Lung (tissue), 16 donors: Measurements from ENCODE around the gene DKK3. TPM values are rescaled to one million over a fixed set of nuclear protein-coding genes. Genes with fewer than 3 reads are reported as not detected.
A peak's percentile ranks its signal among the peaks of the same experiment; 100 is the strongest.

Experiments
- ATAC-seq: fragments of 200-7000 bp; cut with Tn5 transposase; one replicate; pipeline ENCODE4 v1.9.1; 2020; ENCODE audit warnings: moderate number of reproducible peaks; ENCODE audit not compliant: insufficient read depth, low FRiP score
- DNase-seq, 3 donors: peaks; one replicate each; pipeline ENCODE4 v3.0.0-alpha.2; 2013 to 2017
- H3K27ac ChIP-seq, 2 donors: one replicate each; pipeline ENCODE4 v1.5.1; 2013; ENCODE audit warnings: mild to moderate bottlenecking in 2 of 2, moderate library complexity in 2 of 2, control low read depth in 1 of 2, inconsistent platforms in 1 of 2, low read depth in 1 of 2, low read length in 1 of 2
- H3K27me3 ChIP-seq, 3 donors: one replicate each; pipeline ENCODE4 v1.5.1; 2013; ENCODE audit warnings: low read length in 2 of 3; ENCODE audit not compliant: control insufficient read depth in 3 of 3, insufficient read depth in 3 of 3
- H3K36me3 ChIP-seq, 4 donors: one replicate each; pipeline ENCODE4 v1.5.1; 2013; ENCODE audit warnings: low read length in 4 of 4, mild to moderate bottlenecking in 1 of 4, moderate library complexity in 1 of 4; ENCODE audit not compliant: control insufficient read depth in 4 of 4, insufficient read depth in 4 of 4
- H3K4me1 ChIP-seq, 5 donors: one replicate each; pipeline ENCODE4 v1.5.1; 2013; ENCODE audit warnings: low read length in 5 of 5, mild to moderate bottlenecking in 2 of 5, moderate library complexity in 1 of 5; ENCODE audit not compliant: control insufficient read depth in 5 of 5, insufficient read depth in 5 of 5
- H3K4me3 ChIP-seq: one replicate; pipeline ENCODE4 v1.5.1; 2013; ENCODE audit warnings: mild to moderate bottlenecking, control low read depth, moderate library complexity
- H3K9ac ChIP-seq, 2 donors: one replicate each; pipeline ENCODE4 v1.5.1; 2013; ENCODE audit warnings: low read length in 2 of 2, control low read depth in 1 of 2; ENCODE audit not compliant: insufficient read depth in 1 of 2
- H3K9me3 ChIP-seq, 4 donors: one replicate each; pipeline ENCODE4 v1.5.1; 2013; ENCODE audit warnings: low read length in 3 of 4, mild to moderate bottlenecking in 1 of 4, moderate library complexity in 1 of 4; ENCODE audit not compliant: control insufficient read depth in 4 of 4, insufficient read depth in 3 of 4
- CTCF ChIP-seq: IDR thresholded peaks from 2 replicates; pipeline ENCODE4 v1.5.1; 2012; ENCODE audit warnings: mild to moderate bottlenecking; ENCODE audit errors: control extremely low read depth, extremely low read depth
- WGBS, 2 donors: extraction: QIAGEN DNeasy Blood & Tissue Kit; methylation state at CpG; one replicate each; pipeline ENCODE4 v1.1.7; 2013; 5-methylcytosine and 5-hydroxymethylcytosine counted together
- long read RNA-seq, 5 donors: transcript quantifications; one replicate each; lab custom pipeline, GENCODE V29; 2026
- polyA plus RNA-seq, 2 donors: library from polyadenylated mRNA; stranded (reverse); fragments of 200-250 nt; gene quantifications; one replicate each; pipeline ENCODE4 v1.2.1, GENCODE V29; 2013
- total RNA-seq, 2 donors: library from RNA; depleted of rRNA in 1 of 2; stranded (reverse); fragments of >200 nt in 1 of 2; gene quantifications; one replicate each; pipeline ENCODE4 v1.2.1, GENCODE V29; 2014 to 2021
- donor health status: control.
- donor health status: control.
- donor health status: Bipolar disorder and iron deficiency.
- donor health status: healthy.
- donor health status: DM: yes; HTN: yes; CAD: no.

The DKK3 gene
- total RNA-seq, result 100 to 1,000 TPM; 115 to 121 TPM
- 10 to 100 TPM; 45.3 to 74.4 TPM for polyA plus RNA-seq
- long read RNA-seq, donor 1, transcript DKK3-201 (8 exons, 2,636 nt), result major isoform, 23 of 62 reads
- long read RNA-seq, donor 1, transcript DKK3-215 (3 exons, 1,087 nt), result minor isoform, 7 of 62 reads
- long read RNA-seq, donor 1, partial matches to known transcripts, result 30 of 62 reads
- long read RNA-seq, donor 1, other reads (novel, unspliced or antisense), result 0 of 62 reads
- long read RNA-seq, donor 2, partial matches to known transcripts, result 6 of 11 reads
- long read RNA-seq, donor 2, other reads (novel, unspliced or antisense), result 0 of 11 reads
- long read RNA-seq, donor 3, transcript DKK3-201 (8 exons, 2,636 nt), result major isoform, 6 of 8 reads
- long read RNA-seq, donor 3, partial matches to known transcripts, result 0 of 8 reads
- long read RNA-seq, donor 3, other reads (novel, unspliced or antisense), result 0 of 8 reads
- long read RNA-seq, donor 4, partial matches to known transcripts, result 0 of 7 reads
- long read RNA-seq, donor 4, other reads (novel, unspliced or antisense), result 0 of 7 reads
- long read RNA-seq, donor 5, transcript DKK3-201 (8 exons, 2,636 nt), result minor isoform, 7 of 38 reads
- long read RNA-seq, donor 5, transcript DKK3-215 (3 exons, 1,087 nt), result major isoform, 12 of 38 reads
- long read RNA-seq, donor 5, partial matches to known transcripts, result 17 of 38 reads
- long read RNA-seq, donor 5, other reads (novel, unspliced or antisense), result 0 of 38 reads

- peak within 1 kb of the TSS in 1 of 2 donors; percentile 44 for H3K27ac ChIP-seq
- DNase-seq (peak; percentile 60 to 64 (median 60)), ATAC-seq (peak; percentile 19)
- peaks cover 0 to 10% (median 3%) of the 10 kb centered on the region in 4 donors for H3K36me3 ChIP-seq
- H3K4me3 ChIP-seq, result peak within 1 kb of the TSS; percentile 54
- peak within 1 kb of the TSS in 1 of 2 donors; percentile 62 for H3K9ac ChIP-seq
- peaks cover 4 to 37% (median 9%) of the 10 kb centered on the region in 5 donors for H3K4me1 ChIP-seq
- 10 to 11% methylated on average over 59 to 71 of the region's 71 CpGs for whole genome bisulfite sequencing, 2 donors
- H3K27me3 ChIP-seq, result peaks cover 0 to 8% (median 3%) of the 10 kb centered on the region in 3 donors
- TF ChIP-seq CTCF, result no peak
- H3K9me3 ChIP-seq, result peaks cover 0 to 2% (median 0%) of the 10 kb centered on the region in 4 donors
Observed at GRCh38 chr11:12007769-12008737, at the start of gene DKK3. Gene DKK3 (minus strand): TSS chr11:12008626. CDS start chr11:12008582, 44 bp downstream.

GRCh38 chr11:12057299-12057980, 49.0 kb upstream of the DKK3 start:
- 96 to 97% methylated on average over 8 of the region's 8 CpGs for WGBS, 2 donors
- no peak for TF ChIP-seq CTCF
- ATAC-seq (no peak), DNase-seq (no peak)
- no peak overlapping the region for H3K9ac ChIP-seq
- peaks cover 0 to 2% (median 0%) of the 10 kb centered on the region in 4 donors for H3K9me3 ChIP-seq
- no peaks in the 10 kb centered on the region for H3K36me3 ChIP-seq
- H3K4me1 ChIP-seq, result no peaks in the 10 kb centered on the region
- H3K27me3 ChIP-seq, result no peaks in the 10 kb centered on the region
- no peak overlapping the region for H3K27ac ChIP-seq
- H3K4me3 ChIP-seq, result no peak overlapping the region

- Histone ChIP-seq H3K36me3 (no peaks in the 10 kb centered on the region), H3K4me1 (no peaks in the 10 kb centered on the region), H3K9ac (no peak overlapping the region), H3K27me3 (no peaks in the 10 kb centered on the region), H3K9me3 (peaks cover 0 to 2% (median 1%) of the 10 kb centered on the region in 4 donors), H3K4me3 (no peak overlapping the region), H3K27ac (no peak overlapping the region)
- DNase-seq, result no peak
- no peak for TF ChIP-seq CTCF
- ATAC-seq, result no peak
- 77 to 82% methylated on average over 3 of the region's 3 CpGs for WGBS, 2 donors
Observed at GRCh38 chr11:12056119-12056518, 47.7 kb upstream of the DKK3 start.
